ENCODE results near the gene NFAT5.

Gene NFAT5

DNA sequence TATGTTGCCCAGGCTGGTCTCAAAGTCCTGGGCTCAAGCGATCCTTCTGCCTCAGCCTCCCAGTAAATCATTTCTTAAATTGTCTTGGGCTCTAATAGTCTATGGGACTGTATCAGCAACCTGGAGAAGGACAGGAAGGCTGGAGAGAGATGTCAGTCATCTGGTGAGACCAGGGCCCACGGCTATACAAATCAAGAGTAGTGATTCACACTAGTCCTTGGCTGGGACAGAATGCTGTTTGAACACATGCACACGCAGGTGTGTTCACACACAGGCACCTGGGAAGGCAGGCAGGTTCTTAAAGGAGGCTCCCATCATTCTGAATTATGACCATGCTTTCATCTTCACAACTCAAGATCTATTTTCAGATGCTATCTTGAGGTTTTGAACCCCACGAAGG, 146.5 kb downstream of the NFAT5 start:
- no peak for DNase-seq (ENCODE audit: low spot score)
- no peak for TF ChIP-seq CTCF (IDR thresholded peaks at IDR 0.05; ENCODE audit: extremely low read depth, missing control alignments)

DNA sequence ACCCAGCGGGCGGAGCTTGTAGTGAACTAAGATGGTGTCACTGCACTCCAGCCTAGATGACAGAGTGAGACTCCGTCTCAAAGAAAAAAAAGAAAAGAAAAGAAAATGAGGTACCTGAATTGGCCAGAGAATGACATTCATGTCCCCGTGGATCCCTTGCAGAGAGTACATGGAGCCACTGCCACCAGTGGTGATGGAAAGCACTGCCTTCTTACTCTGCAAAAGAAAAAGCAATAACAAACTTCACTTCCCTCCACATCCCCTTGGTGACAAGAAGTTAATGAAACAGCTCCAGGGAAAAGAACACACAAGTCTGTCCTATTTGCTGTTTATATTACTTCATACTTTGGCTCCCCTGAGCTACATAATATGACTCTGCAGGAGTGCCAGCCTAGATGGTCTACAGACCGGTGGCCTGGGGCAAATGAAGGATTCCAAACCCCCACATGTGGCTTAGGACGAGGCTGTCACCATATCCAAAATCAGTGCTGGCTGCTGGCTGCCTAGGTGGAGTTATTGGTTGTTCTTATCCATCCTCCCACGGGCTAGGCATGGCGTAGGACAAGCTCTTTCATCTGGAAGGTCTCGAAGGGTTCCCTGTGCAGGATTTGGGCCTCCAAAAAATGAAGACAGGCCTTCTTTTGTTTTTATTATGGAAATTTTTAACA, 147.3 kb downstream of the NFAT5 start:
- DNase-seq (ENCODE audit: low spot score): no peak
- no peak for TF ChIP-seq CTCF (IDR thresholded peaks at IDR 0.05; ENCODE audit: extremely low read depth, missing control alignments)

- TF ChIP-seq CTCF (IDR thresholded peaks at IDR 0.05; ENCODE audit: extremely low read depth, missing control alignments): no peak
- DNase-seq (ENCODE audit: low spot score): no peak
These were observed 151.3 kb downstream of the NFAT5 start for GRCh38 chr16:69717066-69717465.

DNA sequence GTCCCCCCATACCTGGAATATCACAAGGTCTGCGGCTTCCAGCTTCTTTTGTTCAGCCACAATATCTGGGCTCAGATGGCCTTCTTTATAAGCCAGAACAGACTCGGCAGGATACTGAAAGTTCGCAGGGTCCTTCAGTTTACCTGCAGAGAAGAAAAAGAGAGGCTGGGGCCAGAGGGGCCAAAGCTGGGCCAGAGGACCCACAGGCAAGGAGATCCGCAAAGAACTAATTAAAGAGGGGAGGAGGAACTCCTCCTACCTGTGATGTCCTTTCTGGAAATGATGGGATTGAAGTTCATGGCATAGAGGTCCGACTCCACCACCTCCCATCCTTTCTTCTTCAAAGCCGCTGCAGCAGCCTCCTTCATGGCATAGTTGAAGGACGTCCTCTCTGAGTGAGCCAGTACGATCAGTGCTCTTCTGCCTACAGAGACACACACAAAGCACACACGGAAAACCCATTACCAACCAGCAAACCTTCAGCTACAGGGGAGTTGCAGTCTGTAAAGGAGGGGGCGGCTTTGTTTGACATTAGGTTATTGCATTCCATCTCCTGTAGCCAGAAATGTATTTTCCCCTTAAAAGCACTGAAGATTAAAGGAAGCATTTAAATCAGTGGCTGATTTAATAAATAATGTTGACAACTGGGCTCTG, 152.5 kb downstream of the NFAT5 start:
- no peak for DNase-seq (ENCODE audit: low spot score)
- no peak for TF ChIP-seq CTCF (IDR thresholded peaks at IDR 0.05; ENCODE audit: extremely low read depth, missing control alignments)

- no peak for TF ChIP-seq CTCF (IDR thresholded peaks at IDR 0.05; ENCODE audit: extremely low read depth, missing control alignments)
- no peak for DNase-seq (ENCODE audit: low spot score)
These were observed 155.2 kb downstream of the NFAT5 start for GRCh38 chr16:69720822-69721430.

DNA sequence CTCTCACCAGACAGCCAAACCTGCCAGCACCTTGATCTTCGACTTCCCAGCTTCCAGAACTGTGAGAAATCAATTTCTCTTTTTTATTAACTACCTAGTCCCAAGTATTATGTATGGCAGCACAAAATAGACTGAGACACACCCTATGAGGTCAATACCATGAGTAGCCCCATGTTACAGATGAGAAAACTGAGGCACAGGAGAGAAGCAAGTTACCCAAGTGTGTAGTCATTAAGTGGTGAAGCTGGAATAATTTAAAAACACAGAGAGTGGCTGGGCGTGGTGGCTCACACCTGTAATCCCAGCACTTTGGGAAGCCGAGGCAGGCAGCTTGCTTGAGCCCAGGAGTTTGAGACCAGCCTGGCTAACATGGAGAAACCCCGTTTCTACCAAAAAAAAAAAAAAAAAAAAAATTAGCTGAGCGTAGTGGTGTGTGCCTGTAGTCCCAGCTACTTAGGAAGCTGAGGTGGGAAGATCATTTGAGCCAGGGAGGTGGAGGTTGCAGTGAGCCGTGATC, 155.7 kb downstream of the NFAT5 start:
- TF ChIP-seq CTCF (IDR thresholded peaks at IDR 0.05; ENCODE audit: extremely low read depth, missing control alignments): no peak
- DNase-seq (ENCODE audit: low spot score): no peak

- no peak for DNase-seq (ENCODE audit: low spot score)
- TF ChIP-seq CTCF (IDR thresholded peaks at IDR 0.05; ENCODE audit: extremely low read depth, missing control alignments): no peak
These were observed 158.7 kb downstream of the NFAT5 start for GRCh38 chr16:69724414-69724873.
